HEK293T (cell line): Measurements from ENCODE around the gene ENTPD8.

Experiments used
- ARNT ChIP-seq: fragments of 450-650 bp; IDR thresholded peaks from 2 replicates; pipeline ENCODE4 v1.6.1; 2017; ENCODE audit warnings: mild to moderate bottlenecking
- BHLHE40 ChIP-seq: fragments of 450-650 bp; IDR thresholded peaks from 2 replicates; pipeline ENCODE4 v1.6.1; 2016; ENCODE audit warnings: mild to moderate bottlenecking, moderate library complexity, borderline replicate concordance
- FOXA1 ChIP-seq: fragments of 450-650 bp; IDR thresholded peaks from 2 replicates; pipeline ENCODE4 v1.6.1; 2016; ENCODE audit warnings: mild to moderate bottlenecking
- FOXK2 ChIP-seq: fragments of 450-650 bp; IDR thresholded peaks from 2 replicates; pipeline ENCODE4 v1.6.1; 2016; ENCODE audit warnings: mild to moderate bottlenecking
- FOXM1 ChIP-seq: fragments of 450-650 bp; IDR thresholded peaks from 2 replicates; pipeline ENCODE4 v1.6.1; 2017; ENCODE audit warnings: mild to moderate bottlenecking, borderline replicate concordance
- HDGF ChIP-seq: fragments of 450-650 bp; IDR thresholded peaks from 2 replicates; pipeline ENCODE4 v1.6.1; 2017; ENCODE audit warnings: antibody characterized with exemption, borderline replicate concordance
- L3MBTL2 ChIP-seq: fragments of 450-650 bp; conservative IDR thresholded peaks from 2 replicates; pipeline ENCODE4 v1.6.1; 2016; ENCODE audit warnings: mild to moderate bottlenecking
- LEF1 ChIP-seq: fragments of 450-650 bp; IDR thresholded peaks from 2 replicates; pipeline ENCODE4 v1.6.1; 2017; ENCODE audit warnings: mild to moderate bottlenecking, borderline replicate concordance
- NFRKB ChIP-seq: fragments of 450-650 bp; IDR thresholded peaks from 2 replicates; pipeline ENCODE4 v1.6.1; 2016; ENCODE audit warnings: mild to moderate bottlenecking, moderate library complexity
- SP1 ChIP-seq: fragments of 450-650 bp; IDR thresholded peaks from 2 replicates; pipeline ENCODE4 v1.6.1; 2017
- SUZ12 ChIP-seq: fragments of 450-650 bp; IDR thresholded peaks from 2 replicates; pipeline ENCODE4 v1.6.1; 2016; ENCODE audit warnings: mild to moderate bottlenecking
- TARDBP ChIP-seq: fragments of 450-650 bp; IDR thresholded peaks from 2 replicates; pipeline ENCODE4 v1.6.1; 2016
- ZNF384 ChIP-seq: fragments of 450-650 bp; IDR thresholded peaks from 2 replicates; pipeline ENCODE4 v1.6.1; 2016

DNA sequence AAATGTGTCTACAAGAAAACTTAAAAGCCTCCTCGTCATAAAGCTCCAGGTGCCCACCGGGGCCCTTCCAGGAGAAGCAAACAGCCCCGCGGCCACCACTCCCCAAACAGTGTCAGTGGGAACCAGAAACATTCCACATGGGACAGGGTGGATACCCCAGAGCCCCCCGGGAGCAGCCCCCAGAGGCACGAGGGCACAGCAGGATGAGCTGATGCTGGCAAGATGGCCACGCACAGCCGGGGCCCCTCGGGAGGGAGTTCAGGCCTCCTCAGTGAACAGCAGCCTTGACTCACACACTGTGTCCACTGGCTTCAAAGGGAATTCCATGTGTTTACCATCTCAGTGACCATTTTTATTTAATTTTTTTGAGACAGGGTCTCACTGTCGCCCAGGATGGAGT is 28.7 kb downstream of the ENTPD8 start:
- no peak for TF ChIP-seq NFRKB
- TF ChIP-seq TARDBP = no peak
- no peak for TF ChIP-seq ZNF384
- no peak for TF ChIP-seq LEF1
- no peak for TF ChIP-seq FOXA1
- no peak for TF ChIP-seq SP1
- no peak for TF ChIP-seq ARNT
- TF ChIP-seq BHLHE40 = no peak
- TF ChIP-seq SUZ12 = no peak
- no peak for TF ChIP-seq L3MBTL2
- TF ChIP-seq HDGF = no peak
- TF ChIP-seq FOXK2 = no peak
- no peak for TF ChIP-seq FOXM1
